NCI-H187 (cell line): ENCODE data around the gene MRTFA.

Experiments
- DNase-seq, 2 experiments: peaks; one replicate each; lab custom pipeline; 2025; lab: John Stamatoyannopoulos, UW

MRTFA gene

GRCh38 chr22:40428796-40429195 lies 207.7 kb downstream of the MRTFA start:
- DNase-seq = no peak

DNA sequence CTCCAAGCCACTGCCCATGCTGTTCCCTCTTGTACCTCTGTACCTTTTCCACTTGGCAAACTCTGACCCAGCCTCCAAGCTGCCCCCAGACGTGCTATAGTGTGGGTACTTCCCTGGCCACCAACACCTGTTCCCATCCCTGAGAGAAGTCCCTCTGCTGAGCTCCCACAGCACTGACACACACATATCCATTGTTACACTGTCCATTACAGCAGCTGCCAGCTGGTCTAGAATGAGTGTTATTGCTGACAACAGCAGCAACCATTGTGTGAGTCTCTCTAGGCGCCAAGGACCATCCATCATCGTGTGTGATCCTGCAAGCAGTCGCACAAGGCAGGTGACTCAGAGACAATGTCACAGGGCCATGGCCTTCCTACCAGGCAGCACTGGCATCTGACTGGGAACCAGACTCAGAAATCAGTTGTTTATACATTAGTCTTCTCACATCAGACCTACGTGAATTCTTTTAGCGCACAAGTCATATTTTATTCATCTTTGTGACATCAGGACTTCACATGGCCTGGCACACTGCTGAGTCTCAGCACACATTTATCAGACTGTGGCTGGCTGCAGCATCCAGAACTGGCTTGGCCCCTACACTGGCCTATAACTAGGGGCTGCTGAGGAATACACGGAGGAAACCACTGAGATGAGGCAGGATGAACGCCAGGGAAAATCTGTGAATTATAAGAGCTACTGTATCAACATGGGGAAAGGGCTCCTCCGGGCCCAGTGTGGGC lies 209.8 kb downstream of the MRTFA start:
- peak; percentile 44 to 62 for DNase-seq

GRCh38 chr22:40425082-40425481 lies 211.4 kb downstream of the MRTFA start:
- DNase-seq = no peak

GRCh38 chr22:40423882-40424640 lies 212.5 kb downstream of the MRTFA start:
- no peak for DNase-seq

DNA sequence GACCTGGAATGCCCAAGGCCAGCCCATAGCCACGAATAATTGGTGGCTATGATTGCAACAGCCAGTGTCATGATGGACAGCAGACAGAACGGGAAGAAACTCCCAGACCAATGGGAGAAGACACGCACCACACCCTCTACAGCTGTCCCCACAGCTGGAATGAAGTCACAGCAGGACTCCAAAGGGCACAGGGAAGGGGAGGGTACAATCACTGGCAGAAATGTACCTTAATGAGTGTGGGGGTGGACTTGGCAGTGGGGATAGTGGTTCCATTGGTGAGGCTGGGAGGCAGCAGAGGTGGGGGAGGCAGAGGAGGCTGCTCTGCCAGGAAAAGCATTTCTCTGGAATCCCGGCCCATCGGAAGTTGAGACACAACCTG lies 213.2 kb downstream of the MRTFA start:
- DNase-seq = no peak

GRCh38 chr22:40422558-40423309 lies 213.8 kb downstream of the MRTFA start:
- no peak for DNase-seq

DNA sequence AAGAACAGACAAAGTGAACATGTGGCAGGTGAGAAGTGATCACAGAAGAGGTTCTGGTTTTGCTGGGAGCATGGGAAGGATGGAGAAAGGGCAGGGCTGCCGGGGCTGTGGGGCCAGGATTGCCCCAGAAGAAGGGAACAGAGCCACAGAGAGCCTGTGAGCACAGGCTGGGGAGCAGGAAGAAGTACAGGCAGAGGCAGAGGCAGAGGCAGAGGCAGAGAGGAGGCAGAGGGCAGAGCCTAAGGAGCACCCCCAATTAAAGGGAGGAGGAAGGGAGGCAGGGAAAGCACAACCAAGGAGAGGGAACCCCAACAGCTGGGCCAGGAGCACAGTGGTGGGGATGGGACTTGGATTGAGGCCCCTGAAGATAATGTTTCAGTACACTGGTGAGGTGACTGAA lies 214.6 kb downstream of the MRTFA start:
- DNase-seq = no peak

DNA sequence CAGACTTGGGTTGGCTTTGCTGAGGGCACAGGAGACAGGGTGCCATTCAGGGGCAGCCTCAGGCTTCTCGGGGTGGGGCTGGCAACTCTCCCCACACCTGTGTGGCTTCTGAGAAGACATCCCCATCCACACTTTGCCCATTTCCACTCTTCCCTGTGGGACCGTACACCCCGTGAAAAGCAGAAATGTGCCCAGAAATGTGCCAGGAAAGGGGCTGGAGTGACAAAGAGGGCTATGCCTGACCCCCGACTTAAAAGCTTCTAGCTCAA lies 215.5 kb downstream of the MRTFA start:
- no peak for DNase-seq

DNA sequence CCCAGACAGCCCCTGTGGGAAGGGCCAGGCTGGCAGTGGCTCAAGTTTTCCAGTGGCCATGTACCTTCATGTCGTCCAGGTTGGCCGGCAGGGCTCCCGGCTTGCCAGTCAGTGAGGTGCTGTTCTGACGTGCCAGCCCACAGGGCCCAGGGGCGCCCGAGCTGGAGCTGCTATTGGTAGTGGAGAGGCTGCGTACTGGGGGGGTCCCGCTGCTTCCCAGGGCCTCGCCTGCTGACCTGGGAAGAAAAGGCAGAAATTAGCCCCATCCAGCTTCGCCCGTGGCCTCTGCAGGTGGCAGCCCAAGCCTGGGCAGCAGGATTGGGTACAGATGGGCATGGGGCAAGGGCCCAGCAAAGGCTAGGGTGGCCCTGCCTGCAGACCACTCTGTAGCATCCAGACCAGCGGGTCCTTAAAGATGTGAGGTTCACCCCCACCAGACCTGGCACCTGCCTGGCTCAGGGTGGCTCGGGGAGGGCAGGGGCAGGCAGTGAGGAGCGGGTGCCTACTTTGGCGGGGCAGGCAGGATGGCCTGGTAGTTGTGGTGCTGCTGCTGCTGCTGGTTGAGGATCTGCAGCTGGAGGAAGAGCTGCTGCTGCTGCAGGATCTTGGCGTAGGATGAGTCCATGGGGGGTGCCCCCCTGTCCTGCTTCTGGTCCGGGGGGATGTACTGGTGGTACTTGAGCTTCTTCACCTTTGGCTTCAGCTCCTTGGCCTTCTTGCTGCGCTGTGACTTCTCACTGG lies 216.0 kb downstream of the MRTFA start:
- DNase-seq = no peak

DNA sequence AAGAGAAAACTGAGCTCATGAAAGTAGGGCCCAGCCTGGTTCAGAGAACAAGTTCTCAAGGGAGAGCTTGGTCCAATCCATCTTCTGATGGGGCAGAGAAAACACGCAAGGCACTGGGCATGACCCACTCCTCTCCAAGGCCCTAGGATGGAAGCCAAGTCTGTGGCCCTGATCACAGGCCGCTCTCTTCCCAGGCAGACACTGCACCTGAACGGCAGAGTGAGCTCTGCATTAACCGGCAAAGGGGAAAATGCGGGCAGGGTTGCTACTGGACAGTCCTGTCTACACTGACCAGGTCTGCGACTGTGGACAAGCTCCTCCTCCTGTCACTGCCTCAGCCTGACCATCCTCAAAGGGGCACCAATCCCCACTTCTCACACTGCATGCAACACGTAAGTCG lies 216.8 kb downstream of the MRTFA start:
- DNase-seq = no peak

DNA sequence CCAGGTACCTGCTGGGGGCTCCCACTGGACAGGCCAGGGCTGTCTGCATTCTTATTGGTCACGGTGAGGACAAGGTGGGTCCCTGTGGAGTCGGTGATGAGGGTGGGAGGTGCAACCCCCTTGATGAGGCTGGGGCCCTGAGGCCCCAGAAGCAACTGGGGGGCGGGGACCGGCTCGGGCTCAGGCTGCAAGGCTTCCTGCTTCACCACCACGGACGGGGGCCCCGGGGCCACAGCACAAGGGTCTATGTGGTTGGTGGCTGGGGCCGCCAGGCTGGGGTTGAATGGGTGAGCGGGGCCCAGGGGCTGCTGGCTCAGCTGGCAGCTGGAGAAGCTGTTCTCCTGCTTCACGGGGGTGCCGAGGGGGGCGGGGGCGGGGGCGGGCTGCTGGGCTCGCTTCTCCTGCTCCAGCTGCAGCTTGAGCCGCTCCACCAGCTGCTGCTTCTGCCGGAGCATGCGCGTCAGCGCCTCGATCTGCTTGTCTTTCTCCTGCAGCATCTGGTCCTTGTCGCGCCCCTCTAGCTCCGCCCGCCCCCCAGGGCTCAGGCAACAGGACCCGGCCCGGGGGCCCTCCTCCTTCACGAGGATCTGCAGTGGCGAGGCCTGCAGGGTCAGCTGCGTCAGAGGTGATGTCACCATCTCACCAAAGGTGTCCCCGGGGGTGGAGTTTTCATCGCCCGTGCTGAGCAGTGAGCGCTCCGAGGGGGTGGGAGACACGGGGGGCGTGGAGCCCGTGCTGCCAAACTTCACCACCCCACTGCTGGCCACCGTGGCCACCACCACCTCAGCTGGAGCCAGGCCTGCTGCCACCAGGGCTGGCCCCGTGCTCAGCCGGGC lies 217.9 kb downstream of the MRTFA start:
- DNase-seq = peak in 1 of 2 experiments; percentile 12

DNA sequence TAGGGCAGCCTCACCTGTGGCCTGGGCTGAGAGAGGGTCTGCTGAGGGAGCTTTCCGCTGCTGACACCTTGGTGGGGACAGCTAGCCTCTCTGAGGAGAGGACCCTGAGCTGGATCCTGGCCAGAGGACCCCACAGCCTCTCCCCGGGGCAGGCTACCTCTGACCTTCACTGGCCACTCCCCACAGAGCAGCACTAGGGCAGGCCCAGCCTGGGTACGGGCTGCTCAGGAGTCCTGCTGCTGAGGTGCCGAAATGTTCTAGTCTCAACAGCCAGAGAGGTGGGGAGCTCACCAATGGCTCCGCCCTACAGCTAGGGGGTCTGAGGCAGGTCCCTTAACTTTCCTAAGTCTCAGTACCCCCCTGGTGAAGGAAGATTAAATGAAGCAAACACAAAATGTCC lies 218.6 kb downstream of the MRTFA start:
- DNase-seq = no peak

DNA sequence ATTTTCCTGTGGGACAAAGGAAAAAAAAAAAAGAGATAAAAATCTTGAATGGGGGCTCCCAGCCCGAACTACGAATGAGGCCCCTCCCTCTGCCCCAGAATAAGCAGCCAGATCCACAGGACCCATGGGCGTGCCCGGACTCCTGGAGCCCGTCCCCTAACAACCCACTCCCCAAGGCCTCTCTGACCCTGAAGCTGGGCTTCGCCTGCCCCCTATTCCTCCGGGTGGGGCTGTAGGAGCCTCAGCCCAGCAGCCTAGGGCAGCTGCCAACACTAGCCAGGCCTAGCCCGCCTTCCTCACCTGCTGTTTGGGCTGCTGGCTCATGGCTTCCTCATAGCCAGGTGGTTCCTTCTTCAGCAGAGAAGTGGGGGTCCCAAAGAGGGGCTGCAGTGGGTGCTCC lies 219.5 kb downstream of the MRTFA start:
- no peak for DNase-seq

GRCh38 chr22:40416636-40417035 lies 219.9 kb downstream of the MRTFA start:
- no peak for DNase-seq

DNA sequence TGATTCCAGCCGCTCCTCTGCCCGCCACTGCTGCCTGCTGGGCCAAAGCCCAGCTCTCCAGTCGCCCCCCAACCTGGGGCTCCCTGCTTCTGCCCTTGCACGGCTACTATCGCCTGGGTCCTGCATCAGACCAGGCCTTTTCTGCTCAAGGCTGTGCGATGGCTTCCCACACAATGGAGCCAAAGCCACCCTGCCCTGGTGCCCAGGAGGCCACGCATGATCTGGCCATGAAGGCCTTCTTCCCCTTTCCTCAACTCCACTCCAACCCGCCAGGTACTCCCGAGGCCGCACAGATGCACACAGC lies 220.3 kb downstream of the MRTFA start:
- no peak for DNase-seq

DNA sequence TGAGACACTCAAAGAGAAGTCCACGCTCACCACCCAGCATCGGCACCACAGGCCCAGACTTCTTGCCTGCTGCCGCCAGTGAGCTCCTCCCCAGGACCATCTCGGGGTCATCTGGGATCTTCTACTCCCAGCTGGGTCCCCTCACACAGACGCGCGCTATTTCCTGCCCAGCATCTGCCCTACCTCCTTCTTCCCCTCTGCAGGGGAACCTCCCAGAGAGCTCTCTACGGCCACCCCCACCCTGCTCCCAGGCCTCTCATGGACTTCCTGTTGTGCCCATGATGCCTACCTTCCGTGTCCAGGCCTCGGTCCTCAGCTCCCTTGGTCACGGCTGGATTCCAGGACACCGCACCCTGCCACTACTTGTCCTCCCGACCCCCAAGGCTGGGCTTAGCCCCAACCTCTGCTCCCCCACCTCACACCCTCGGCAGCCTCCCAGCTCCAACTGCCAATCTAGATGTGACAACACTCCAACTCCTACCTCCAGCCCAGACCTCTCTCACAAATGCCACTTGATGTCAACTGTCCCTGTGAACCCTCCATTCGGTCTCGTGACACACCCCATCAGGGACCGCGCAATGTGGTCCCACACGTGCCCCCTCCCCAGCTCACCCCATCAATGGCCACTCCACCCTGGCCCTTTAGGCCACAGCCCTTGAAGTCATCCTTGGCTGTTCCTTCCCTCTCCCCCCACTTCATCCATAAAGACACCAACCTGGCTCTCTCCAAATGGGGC lies 220.8 kb downstream of the MRTFA start:
- no peak for DNase-seq

GRCh38 chr22:40414838-40415505 lies 221.5 kb downstream of the MRTFA start:
- no peak for DNase-seq

DNA sequence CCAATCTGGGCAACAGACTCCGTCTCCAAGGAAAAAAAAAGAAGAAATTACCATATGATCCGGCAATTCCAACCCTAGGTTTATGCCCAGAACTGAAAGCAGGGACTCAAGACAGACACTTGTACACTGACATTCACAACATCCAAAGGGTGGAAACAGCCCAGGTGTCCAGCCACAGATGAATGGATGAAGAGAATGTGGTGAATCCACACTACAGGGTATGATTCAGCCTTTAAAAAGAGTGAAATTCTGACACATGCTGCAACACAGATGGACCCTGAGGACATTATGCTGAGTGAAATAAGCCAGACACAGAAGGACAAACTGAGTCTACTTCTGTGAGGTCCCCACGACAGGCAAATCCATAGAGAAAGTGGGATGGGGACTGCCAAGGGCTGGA lies 222.2 kb downstream of the MRTFA start:
- DNase-seq = no peak

DNA sequence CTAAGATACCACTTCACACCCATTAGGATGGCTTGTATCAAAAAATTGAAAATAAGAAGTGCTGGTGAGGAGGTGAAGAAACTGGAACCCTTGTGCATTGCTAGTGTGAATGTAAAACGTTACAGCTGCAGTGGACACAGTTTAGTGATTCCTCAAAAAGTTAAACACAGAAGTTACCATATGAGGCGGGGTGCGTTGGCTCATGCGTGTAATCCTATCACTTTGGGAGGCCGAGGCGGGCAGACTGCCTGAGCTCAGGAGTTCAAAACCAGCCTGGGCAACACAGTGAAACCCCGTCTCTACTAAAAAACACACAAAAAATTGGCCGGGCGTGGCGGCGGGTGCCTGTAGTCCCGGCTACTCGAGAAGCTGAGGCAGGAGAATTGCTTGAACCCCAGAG lies 222.6 kb downstream of the MRTFA start:
- no peak for DNase-seq

- no peak for DNase-seq
Observed at GRCh38 chr22:40412441-40412840, 224.1 kb downstream of the MRTFA start.

GRCh38 chr22:40411506-40411861 lies 225.0 kb downstream of the MRTFA start:
- DNase-seq = no peak
